Activated CD4-positive, alpha-beta T cell treated with anti-CD3 and anti-CD28 coated beads for 4 hours (primary cell): ENCODE measurements around the gene B3GALT4.
"Not testable (repeated sequence)": the region's sequence is repeated elsewhere in the genome, so short reads cannot be mapped to it uniquely, and the experiment has no call there.

ENCODE experiments used
- DNase-seq, 2 donors: peaks; one replicate each; pipeline ENCODE4 v3.0.0-alpha.2; 2020

B3GALT4 gene, protein sequence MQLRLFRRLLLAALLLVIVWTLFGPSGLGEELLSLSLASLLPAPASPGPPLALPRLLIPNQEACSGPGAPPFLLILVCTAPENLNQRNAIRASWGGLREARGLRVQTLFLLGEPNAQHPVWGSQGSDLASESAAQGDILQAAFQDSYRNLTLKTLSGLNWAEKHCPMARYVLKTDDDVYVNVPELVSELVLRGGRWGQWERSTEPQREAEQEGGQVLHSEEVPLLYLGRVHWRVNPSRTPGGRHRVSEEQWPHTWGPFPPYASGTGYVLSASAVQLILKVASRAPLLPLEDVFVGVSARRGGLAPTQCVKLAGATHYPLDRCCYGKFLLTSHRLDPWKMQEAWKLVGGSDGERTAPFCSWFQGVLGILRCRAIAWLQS

DNA sequence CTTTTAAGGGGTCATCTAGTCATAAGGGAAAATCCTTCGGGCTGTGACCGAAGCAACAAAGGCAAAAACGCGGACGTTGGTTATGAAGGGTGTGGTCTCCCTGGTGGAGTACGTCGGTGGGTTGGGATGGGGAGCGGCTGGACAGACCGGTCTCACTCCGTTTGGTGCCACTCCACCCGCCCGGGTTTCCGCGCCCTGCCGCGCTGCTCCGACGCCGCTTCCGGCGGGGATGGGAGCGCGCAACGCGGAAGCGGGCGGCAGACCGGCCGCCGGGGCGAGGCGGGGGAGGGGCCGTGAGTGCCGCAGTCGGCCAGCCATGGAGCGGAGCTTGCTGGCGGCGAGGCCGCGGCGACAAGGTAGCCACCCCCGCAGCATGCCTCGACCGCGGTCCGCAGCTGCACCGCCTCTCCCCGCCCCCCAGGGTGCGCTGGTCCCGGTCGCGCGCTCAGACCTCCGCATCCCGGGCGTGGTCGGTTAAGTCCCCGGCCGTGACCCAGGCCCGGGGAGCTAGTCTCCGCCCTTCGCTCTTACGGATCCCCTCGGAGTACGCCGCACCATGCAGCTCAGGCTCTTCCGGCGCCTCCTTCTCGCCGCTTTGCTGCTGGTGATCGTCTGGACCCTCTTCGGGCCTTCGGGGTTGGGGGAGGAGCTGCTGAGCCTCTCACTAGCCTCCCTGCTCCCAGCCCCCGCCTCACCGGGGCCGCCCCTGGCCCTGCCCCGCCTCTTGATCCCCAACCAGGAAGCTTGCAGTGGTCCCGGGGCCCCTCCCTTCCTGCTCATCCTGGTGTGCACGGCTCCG lies at the start of gene B3GALT4:
Gene B3GALT4, plus strand, starts transcription at position 260 of the 799 bp plus-strand sequence. Its CDS starts 297 bp downstream, at position 557.
- DNase-seq, result peak; percentile 57 to 70

DNA sequence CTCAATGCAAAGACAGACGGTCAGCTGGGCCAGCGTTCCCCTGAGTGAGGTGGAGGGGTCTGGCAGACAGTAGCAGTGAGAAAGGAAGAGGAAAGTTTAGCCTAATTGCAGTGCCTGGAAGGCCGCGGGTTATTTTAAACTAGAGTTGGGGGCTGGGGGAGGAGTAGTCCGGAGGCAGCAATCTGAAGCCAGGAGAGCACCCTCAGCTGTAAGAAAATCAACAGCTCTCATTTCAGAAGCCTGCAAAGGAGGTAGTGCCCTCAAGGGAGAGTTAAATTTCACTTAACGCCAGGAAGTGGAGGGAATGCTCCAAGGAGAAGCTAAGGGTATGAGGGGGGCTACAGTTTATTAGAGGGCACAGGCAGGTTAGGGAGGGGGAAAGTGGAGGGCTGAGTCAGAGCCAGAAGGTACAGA lies 41.7 kb upstream of the B3GALT4 start:
- no peak for DNase-seq

DNA sequence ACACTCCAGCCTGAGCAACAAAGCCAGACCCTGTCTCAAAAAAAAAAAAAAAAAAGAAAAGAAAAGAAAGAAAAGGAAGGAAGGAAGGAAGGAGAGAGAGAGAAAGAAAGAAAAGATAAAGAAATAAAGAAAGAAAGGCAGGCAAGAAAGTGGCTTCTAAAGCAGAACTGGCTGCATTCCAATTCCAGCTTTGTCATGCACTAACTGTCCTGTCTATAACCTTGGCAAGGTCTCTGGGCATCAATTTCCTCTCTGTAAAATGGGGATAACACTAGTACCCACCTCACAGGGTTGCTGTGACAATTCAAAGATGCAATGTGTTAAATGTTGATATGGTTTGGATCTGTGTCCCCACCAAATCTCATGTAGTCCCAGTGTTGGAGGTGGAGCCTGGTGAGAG lies 40.6 kb upstream of the B3GALT4 start:
- DNase-seq, result no peak

DNA sequence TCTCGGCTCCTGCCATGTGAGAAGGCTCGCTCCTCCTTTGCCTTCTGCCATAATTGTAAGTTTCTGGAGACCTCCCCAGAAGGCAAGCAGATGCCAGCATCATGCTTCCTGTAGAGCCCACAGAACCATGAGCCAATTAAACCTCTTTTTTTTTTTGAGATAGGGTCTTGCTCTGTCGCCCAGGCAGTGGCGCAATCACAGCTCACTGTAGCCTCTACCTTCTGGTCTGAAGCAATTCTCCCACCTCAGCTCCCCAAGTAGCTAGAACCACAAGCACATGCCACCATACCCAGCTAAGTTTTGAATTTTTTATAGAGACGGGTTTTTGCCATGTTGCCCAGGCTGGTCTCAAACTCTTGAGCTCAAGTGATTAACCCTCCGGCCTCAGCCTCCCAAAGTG lies 40.1 kb upstream of the B3GALT4 start:
- no peak for DNase-seq

DNA sequence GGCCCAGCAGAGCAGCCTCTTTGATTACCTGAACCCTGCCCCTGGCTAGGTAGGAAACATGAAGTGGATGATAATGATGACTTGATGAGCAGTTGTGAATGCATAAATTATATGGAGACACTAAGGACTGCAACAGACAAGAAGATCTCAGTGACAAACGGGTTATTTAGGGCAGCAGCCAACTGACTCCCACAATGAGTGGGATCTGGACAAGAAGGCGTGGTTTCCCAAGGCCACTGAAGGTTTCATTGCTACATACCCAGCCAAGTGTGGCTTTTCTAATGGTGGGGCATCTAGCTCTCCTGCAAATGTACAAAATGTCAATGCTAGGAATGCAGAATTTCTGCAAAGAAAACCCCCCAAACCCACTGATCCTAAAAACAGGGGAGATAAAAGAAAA lies 39.2 kb upstream of the B3GALT4 start:
- no peak for DNase-seq

DNA sequence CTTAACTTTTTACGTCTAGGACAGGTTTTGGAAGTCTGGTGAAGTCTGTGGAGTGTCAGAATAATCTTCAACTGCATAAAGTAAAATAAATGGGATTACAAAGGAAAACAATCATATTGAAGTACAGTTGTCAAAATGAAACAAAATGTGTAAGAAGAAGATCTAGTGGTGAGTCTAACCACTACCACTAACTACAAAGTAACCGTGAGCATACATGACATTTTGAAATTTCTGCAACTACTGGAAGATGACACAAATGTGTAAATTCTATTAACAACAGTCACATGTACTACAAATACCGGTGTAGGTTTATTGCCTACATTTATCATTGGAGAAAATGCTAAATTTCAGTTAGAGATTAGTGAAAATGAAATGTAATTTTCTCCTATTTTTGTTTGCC lies 35.0 kb upstream of the B3GALT4 start:
- DNase-seq, result no peak

DNA sequence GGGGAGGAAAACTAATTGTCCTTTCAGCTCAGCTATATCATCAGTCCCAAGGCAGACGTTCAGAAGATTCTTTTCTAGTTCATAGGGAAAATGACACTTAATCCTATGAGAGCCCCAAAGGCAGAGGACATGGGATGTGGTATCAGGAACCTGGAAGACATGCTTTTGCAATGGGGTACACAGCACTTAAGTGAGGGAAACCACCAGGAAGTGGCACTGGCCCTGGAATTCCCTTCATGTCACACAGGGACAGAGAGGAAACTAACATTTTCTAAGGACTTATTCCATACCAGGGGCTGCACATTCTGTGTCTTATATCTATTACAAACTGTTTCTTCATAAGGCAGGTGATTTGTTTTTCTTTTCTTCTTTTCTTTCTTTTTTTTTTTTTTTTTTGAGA lies 33.4 kb upstream of the B3GALT4 start:
- DNase-seq, result no peak

DNA sequence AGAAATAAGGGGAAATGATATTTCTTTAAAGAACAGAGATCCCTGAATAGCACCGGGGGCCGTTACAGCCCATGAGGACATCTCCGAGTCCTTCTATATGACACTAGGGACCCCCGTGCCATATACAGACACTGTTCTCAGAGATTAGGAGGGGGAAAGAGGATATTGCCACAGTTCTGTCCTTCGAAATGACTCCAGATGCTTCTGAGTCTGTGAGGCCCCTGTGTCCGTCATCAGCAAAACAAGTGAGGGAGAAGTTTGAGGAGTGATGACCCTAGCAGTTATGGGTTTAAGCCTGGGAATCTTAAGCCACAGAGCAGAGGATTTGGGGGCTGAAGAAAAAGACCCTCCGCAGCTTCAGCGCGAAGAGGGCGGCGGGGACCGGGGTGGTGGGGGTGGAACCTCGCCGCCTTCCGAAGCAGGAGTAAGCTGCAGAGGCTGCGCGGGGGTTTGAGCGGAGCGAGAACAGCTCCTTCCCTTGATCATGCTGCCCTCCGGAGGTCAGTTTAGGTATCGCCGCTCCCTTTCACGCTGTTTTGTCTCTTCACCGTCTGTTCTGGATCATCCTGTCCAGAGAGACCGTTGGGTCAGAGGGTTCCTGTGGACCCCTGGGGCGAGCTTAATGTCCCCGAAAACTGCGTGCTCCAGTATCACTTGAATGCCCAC lies 28.8 kb upstream of the B3GALT4 start:
- DNase-seq, result peak; percentile 88 to 94

DNA sequence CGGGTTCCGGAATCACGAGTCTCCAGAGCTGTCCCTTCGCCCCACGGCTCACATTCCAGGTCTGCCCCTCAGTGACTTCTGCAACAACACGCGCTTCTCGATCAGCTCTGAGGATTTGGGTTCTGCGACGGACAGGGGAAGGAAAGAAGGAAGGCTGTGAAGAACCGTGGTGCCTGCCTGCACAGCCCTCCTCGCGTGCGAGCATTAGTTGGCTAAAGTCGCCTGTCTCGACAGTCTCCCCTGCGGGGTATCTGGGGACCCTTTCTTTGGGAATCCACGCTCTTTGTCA lies 28.3 kb upstream of the B3GALT4 start:
- no peak for DNase-seq

DNA sequence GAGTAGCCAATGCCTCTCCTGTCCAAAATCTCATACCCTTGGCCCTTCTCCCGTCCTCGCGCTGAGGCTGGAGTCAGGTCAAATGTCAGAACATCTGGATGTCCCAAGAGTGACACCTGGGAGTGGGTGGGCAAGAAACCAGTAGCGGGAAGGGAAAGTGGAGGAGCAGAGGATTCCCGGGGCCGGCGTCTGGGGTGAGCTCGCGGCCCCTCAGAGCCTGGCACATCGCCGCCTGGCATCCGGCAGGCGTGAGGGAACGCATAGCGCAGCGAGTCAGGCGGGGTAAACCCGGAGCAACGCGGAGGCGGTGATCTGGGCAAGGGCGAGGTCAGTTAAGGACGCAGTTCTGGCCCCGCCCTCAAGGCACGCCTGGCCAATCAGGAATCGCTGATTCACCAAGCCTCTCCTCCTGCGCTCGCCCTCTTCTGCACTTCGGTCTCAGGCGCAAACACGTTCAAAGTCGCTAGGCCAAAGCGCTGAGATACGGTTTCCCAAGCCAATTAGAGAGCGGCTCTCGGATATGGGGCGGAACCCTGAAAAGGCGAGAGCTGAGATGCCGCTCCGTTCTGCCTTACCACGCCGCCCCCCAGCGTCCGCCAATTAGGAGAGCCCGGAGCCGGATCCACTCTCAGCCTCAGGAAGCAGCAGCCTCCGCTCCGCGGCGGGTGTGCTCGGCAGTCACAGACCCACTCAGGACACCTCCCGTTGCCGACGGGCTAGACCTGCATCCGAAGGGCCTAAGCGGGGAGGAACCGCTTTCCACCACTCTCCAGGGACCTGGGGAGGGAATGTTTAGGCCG lies 27.8 kb upstream of the B3GALT4 start:
- DNase-seq, result peak; percentile 92 to 93

DNA sequence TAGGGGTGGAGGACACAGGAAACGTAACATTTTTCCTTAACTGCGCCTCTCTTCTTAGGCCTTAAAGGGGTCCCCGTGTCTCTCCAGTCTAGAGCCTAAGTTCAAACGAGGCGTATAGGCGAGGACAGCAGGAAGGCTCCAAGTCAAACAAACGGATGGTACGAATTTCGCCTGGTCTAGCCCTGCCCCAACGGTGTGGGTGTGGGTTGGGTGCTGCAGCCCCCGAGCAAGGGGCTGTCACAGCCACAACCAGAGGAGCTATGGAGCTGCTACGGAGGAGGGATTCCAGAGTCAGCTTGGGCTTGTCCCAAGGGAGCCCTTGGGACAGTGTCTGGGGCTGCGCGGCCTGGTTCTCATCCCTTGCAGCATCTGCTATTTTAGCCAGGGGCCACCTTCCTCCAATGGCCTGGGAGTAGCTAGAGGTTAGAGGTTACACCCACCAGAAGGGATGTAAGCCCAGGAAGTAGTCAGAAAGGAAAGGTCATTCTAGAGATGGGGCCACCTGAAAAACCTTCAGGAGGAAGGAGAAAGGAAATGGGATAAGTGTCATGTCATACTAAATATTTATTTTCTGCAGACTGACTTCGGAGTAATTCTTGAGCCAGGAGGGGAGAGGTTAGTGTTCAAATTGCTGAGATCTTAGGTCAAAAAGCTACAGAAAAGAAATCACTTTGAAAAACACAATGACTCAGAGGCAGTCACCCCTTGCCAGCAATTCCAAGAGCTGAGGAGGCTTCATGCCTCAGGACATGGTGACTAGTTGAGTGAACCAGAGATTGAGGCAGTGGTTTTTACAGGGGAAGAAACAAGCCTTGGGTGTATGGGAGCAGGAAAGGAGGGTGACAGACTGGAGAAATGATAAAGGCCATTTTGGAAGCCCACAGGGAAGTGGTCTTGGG lies 26.9 kb upstream of the B3GALT4 start:
- no peak for DNase-seq

DNA sequence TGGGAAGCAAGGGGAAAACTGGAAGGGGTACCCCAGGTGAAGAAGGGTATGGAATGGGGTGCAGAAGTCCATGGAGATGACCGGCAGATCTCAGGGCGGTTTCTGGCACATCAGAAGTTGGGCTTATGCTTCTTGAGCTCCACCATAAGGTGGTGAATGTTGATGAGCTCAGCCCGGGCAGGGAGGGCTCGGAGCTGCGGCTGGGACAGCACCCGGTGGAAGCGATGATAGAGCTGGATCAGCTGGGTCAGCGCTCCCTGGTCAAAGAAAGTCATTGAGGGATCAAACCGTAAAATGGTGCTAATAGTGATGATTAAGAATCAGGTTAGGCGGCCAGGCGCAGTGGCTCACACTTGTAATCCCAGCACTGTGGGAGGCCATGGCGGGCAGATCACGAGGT lies 26.2 kb upstream of the B3GALT4 start:
- DNase-seq, result no peak

DNA sequence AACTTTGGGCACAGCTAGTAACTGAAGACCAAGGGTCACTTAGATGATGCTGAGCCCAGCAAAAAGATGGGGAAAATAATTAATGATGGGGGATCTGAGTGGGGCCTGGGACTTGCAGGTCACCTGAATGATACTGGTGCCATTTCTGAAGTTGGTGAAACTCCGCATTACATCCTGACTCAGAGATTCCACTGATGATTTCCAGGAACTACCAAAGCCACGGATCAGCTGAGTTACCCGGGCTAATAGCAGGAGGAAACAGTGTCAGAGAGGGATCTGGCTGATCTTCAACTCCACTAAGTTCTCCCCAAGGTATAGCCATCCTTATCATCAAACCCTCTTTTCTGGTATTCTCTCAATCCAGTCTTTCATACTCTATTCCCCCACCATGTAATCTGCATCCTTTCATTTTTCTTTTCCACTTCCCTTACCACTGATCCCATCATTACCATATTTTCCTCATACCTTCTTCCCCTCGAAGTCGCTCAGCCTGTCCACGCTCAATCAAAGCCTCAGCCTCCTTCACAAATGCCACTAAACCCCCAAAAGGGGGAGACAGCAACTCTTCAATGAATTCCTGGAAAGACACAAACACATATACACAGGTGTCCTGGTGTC lies 25.4 kb upstream of the B3GALT4 start:
- no peak for DNase-seq

DNA sequence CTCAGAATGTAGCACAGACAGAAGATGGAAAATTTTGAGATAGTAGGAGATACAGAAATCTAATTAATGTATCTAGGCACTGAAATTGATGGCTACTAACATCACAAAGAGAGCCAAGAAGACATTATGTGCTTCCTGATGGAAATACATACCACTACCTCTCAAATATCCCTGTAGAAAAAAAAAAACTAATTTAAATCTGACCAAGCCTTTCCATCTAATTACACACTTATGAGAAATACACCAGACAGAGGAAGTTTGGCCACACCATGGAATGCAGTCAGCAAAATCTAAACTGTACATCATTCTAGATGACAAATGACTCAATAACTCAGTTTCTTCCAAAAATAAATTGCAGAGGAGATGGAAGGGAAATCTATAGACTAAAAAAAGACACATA lies 24.2 kb upstream of the B3GALT4 start:
- no peak for DNase-seq

DNA sequence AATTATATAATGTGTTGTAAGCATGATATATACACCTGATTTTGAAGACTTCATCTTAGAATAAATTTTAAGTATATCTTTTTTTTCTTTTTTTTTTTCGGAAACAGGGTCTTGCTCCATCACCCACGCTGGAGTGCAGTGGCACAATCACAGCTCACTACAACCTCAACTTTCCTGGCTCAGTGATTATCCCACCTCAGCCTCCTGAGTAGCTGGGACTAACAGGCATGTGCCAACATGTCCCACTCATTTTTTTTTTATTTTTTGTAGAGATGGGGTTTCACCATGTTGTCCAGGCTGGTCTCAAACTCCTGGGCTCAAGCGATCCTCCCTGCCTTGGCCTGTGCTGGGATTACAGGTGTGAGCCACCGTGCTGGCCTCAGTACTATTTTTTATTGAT lies 22.3 kb upstream of the B3GALT4 start:
- DNase-seq, result no peak

DNA sequence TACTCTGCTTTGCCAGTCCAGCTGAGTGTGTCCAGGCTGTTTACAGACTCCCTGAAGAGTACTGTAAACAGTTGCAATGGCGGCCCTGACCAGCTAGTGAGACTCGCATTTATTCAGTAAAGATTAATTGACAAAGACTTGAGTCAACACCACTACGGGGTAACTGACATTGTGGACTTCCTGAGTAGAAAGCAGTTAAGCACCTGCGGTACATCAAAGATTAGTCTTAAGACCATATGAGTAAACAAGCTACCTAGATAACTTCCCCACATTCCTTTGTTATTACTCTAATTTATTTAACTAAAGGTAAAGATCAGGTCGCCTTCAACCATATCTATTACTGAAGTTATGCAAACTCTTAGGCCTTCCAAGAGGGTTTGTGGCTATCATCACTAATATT lies 17.9 kb upstream of the B3GALT4 start:
- no peak for DNase-seq

DNA sequence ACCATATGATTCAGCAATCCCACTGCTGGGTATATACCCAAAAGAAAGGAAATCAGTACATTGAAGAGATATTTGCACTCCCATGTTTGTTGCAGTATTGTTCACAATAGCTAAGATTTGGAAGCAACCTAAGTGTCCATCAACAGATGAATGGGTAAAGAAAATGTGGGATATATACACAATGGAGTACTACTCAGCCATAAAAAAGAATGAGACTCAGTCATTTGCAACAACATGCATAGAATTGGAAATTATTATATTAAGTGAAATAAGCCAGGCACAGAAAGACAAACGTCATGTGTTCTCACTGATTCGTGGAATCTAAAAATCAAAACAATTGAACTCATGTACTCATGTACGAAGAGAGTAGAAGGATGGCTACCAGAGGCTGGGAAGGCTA lies 14.4 kb upstream of the B3GALT4 start:
- not testable (repeated sequence) for DNase-seq

DNA sequence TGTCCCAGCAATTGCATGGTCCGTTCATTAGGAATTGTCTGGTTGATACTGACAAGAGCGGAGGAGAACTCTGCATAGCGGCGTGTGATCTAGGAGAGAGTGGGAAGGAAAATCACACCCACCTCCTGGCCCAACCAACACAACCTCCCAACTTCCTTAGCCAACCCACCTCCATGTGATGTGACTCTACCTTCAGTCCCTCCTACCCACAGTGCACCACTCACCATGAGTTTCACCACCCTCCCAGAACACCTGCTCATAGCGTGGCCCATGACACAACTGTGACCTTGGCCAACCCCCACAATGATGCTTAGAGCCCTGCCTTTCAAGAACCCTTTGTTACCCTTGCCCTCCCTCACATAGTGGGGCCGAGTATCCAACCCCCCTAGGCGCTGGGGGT lies 12.9 kb upstream of the B3GALT4 start:
- DNase-seq, result no peak

DNA sequence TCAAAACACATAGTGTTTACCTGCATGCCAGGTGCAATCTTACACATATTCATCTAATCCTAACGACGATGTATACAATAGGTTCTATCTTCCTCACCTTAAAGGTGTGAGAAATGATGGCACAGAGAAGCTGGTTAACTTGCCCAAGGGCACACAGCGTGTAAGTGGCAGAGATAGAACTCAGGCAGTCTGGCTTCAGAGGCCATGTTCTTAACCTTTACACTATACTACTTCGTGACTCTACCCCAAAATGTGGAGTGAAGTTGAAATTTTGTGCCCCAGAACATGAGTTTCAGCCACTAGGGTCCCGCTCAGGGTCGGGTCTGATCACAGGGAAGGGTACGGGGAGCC lies 5.8 kb upstream of the B3GALT4 start:
- DNase-seq, result no peak

DNA sequence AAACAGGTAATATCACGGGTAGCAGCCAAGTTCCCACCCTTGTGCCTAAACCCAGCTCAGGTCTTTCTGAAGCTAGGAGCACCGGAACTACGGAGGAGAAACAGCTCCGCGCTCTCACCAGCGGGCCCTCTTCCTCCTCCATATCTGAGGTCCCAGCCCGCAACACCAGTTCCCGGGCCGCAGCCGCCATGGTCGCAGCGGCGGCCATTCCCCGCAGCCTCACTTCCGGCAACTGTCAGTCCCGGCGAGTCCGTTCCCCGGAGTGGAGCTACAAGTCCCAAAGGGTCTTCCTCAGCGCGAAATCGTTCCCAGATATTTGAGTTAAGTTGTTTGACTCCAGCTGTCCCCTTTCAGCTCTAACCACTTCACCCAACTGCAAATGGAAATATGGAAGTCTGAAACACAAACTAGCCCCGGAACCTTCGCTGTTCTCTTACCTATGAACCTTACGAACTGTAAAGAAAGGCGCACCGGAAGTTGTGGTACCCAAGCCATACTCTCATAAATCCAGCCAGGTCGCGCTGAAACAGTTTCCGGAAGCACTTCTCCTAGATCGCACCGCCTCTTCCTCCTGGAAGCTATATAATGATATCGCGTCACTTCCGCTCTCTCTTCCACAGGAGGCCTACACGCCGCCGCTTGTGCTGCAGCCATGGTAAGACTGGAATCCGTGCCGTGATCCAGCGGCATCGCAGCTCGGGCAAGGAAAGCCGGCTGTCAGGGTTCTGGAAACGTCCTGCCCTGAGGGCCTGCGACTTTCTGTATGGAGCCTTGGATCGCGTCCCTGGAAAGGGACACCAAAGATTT lies 5.3 kb upstream of the B3GALT4 start, which contains the start of the genes RPS18 and VPS52:
Gene RPS18, plus strand, starts transcription at position 608 of the 807 bp plus-strand sequence. Its CDS starts 45 bp downstream, at position 653.
Gene VPS52, minus strand, starts transcription at position 409 of the 807 bp plus-strand sequence. Its CDS starts 201 bp downstream, at position 208.
- DNase-seq, result peak; percentile 91 to 94
